Measurements from ENCODE around the gene FAM20A.

DNA sequence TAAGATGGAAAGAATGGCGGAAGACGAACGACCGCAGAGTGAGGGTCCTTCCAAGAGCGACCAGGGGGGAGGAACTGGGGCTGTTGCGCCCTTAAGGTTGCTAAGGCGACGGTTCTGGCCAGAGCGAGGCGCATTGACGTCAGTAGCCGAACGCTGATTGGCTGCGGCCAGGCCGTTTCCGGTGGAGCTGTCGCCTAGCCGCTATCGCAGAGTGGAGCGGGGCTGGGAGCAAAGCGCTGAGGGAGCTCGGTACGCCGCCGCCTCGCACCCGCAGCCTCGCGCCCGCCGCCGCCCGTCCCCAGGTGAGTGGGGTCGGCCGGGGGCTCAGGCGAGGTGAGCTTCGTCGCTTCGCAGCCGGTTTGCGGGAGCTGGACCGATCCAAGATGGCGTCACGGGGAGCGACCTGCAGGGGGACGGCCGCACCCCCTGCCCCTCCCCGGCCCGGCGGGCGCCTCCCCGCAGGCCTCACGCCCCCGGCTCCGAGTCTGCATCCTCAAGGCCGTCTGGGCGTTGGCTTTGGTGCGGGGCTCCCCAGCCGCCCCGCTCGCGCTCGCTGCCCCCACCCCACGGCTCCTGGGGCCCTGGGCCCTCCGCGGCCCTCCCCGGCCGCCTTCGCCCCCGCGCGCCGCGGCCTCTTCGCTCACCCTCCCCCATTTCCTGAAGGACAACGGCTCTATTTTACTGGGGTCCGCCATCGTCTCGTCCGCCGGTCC is 88.8 kb downstream of the FAM20A start, which contains the start of gene PRKAR1A:
- TF ChIP-seq, protein P1, sequence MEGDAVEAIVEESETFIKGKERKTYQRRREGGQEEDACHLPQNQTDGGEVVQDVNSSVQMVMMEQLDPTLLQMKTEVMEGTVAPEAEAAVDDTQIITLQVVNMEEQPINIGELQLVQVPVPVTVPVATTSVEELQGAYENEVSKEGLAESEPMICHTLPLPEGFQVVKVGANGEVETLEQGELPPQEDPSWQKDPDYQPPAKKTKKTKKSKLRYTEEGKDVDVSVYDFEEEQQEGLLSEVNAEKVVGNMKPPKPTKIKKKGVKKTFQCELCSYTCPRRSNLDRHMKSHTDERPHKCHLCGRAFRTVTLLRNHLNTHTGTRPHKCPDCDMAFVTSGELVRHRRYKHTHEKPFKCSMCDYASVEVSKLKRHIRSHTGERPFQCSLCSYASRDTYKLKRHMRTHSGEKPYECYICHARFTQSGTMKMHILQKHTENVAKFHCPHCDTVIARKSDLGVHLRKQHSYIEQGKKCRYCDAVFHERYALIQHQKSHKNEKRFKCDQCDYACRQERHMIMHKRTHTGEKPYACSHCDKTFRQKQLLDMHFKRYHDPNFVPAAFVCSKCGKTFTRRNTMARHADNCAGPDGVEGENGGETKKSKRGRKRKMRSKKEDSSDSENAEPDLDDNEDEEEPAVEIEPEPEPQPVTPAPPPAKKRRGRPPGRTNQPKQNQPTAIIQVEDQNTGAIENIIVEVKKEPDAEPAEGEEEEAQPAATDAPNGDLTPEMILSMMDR (IDR thresholded peaks at IDR 0.05; ENCODE audit: borderline replicate concordance, extremely low read depth, low read length, poor library complexity, severe bottlenecking) = no peak
- no peak for TF ChIP-seq EZH2 (IDR thresholded peaks at IDR 0.05; ENCODE audit: borderline replicate concordance, low read depth, low read length, severe bottlenecking)

Measured in DND-41 (cell line).